ENCODE results near the gene SMU1.

GRCh38 chr9:33110686-33111085, 34.2 kb upstream of the SMU1 start:
- TF ChIP-seq CTCF (IDR thresholded peaks at IDR 0.05) (no peak), POLR2A (IDR thresholded peaks at IDR 0.05) (no peak)

Data from Peyer's patch (tissue), 4 donors.